Measurements from ENCODE around the gene SLC12A7. TPM values are rescaled to one million over a fixed set of nuclear protein-coding genes. Genes with fewer than 3 reads are reported as not detected.

The SLC12A7 gene
- total RNA-seq, 1 donor from 2014 or later: 49.5 TPM

- Histone ChIP-seq H3K27ac (no peak overlapping the region), H3K9me3 (no peaks in the 10 kb centered on the region), H3K4me3 (no peak overlapping the region), H3K4me1 (peaks cover 24% of the 10 kb centered on the region), H3K27me3 (ENCODE audit: low read depth) (peaks cover 53% of the 10 kb centered on the region), H3K36me3 (no peaks in the 10 kb centered on the region)
- TF ChIP-seq CTCF (IDR thresholded peaks at IDR 0.05): no peak
- intact Hi-C loops (cut with DNase I): no loop called here
- DNase-seq: peak; percentile 41
- no peak for ATAC-seq
These were observed 100.0 kb downstream of the SLC12A7 start for GRCh38 chr5:1011741-1012312.

GRCh38 chr5:1011226-1011631 is 100.6 kb downstream of the SLC12A7 start:
- peak in 1 of 2 donors; percentile 25 for ATAC-seq
- Histone ChIP-seq H3K27me3 (ENCODE audit: low read depth) (peaks cover 53% of the 10 kb centered on the region), H3K9me3 (no peaks in the 10 kb centered on the region), H3K4me3 (peak overlapping the region; percentile 55), H3K4me1 (peaks cover 24% of the 10 kb centered on the region), H3K27ac (no peak overlapping the region), H3K36me3 (no peaks in the 10 kb centered on the region)
- TF ChIP-seq CTCF (IDR thresholded peaks at IDR 0.05): peak; percentile 36
- peak; percentile 56 for DNase-seq
- intact Hi-C loops (cut with DNase I): no loop called here

GRCh38 chr5:1010641-1011046 is 101.2 kb downstream of the SLC12A7 start:
- Histone ChIP-seq H3K27me3 (ENCODE audit: low read depth) (peaks cover 59% of the 10 kb centered on the region), H3K36me3 (no peaks in the 10 kb centered on the region), H3K9me3 (no peaks in the 10 kb centered on the region), H3K4me1 (peaks cover 25% of the 10 kb centered on the region), H3K27ac (no peak overlapping the region), H3K4me3 (peak overlapping the region; percentile 55)
- DNase-seq: peak; percentile 42
- no peak for ATAC-seq
- no peak for TF ChIP-seq CTCF (IDR thresholded peaks at IDR 0.05)
- intact Hi-C loops (cut with DNase I): no loop called here

- peak overlapping the region; percentile 55 for H3K4me3 ChIP-seq
These were observed 101.7 kb downstream of the SLC12A7 start for GRCh38 chr5:1010181-1010510.

GRCh38 chr5:1009359-1010180 is 102.3 kb downstream of the SLC12A7 start:
- DNase-seq (peak; percentile 30), ATAC-seq (no peak)
- no peak for TF ChIP-seq CTCF (IDR thresholded peaks at IDR 0.05)
- H3K27ac ChIP-seq: peak overlapping the region; percentile 65
- peaks cover 23% of the 10 kb centered on the region for H3K4me1 ChIP-seq
- H3K27me3 ChIP-seq (ENCODE audit: low read depth): peaks cover 64% of the 10 kb centered on the region
- peak overlapping the region; percentile 55 for H3K4me3 ChIP-seq
- H3K36me3 ChIP-seq: no peaks in the 10 kb centered on the region
- intact Hi-C loops (cut with DNase I): no loop called here
- no peaks in the 10 kb centered on the region for H3K9me3 ChIP-seq

More at GRCh38 chr5:1010181-1010510, 101.7 kb downstream of the SLC12A7 start:
- no peak for TF ChIP-seq CTCF (IDR thresholded peaks at IDR 0.05)
- Histone ChIP-seq H3K9me3 (no peaks in the 10 kb centered on the region), H3K4me1 (peaks cover 26% of the 10 kb centered on the region), H3K27me3 (ENCODE audit: low read depth) (peaks cover 64% of the 10 kb centered on the region), H3K27ac (peak overlapping the region; percentile 65), H3K36me3 (no peaks in the 10 kb centered on the region)
- peak; percentile 15 for DNase-seq
- intact Hi-C loops (cut with DNase I): no loop called here
- ATAC-seq: no peak
